SIG-M5 (cell line): Measurements from ENCODE around the gene NRN1.
"Not testable (repeated sequence)": the region's sequence is repeated elsewhere in the genome, so short reads cannot be mapped to it uniquely, and the experiment has no call there.

ENCODE experiments used
- DNase-seq: peaks from one replicate; lab custom pipeline; 2025; lab: John Stamatoyannopoulos, UW

NRN1 gene

GRCh38 chr6:6006428-6007365, at the start of gene NRN1:
Gene NRN1 (minus strand): TSS chr6:6006925. CDS start chr6:6006749, 176 bp downstream.
- DNase-seq = no peak

GRCh38 chr6:6052216-6052615, 45.5 kb upstream of the NRN1 start:
- DNase-seq = no peak

- no peak for DNase-seq
Observed at GRCh38 chr6:6046716-6047115, 40.0 kb upstream of the NRN1 start.

GRCh38 chr6:6039946-6040509, 33.3 kb upstream of the NRN1 start:
- no peak for DNase-seq

GRCh38 chr6:6037179-6037578, 30.5 kb upstream of the NRN1 start:
- DNase-seq = no peak

- no peak for DNase-seq
Observed at GRCh38 chr6:6033858-6034257, 27.1 kb upstream of the NRN1 start.

- DNase-seq = no peak
Observed at GRCh38 chr6:6026513-6027205, 19.9 kb upstream of the NRN1 start.

- DNase-seq = no peak
Observed at GRCh38 chr6:6025736-6026135, 19.0 kb upstream of the NRN1 start.

GRCh38 chr6:6024220-6024619, 17.5 kb upstream of the NRN1 start:
- no peak for DNase-seq

GRCh38 chr6:6022841-6023240, 16.1 kb upstream of the NRN1 start:
- DNase-seq = not testable (repeated sequence)

- DNase-seq = no peak
Observed at GRCh38 chr6:6008648-6009421, 2.1 kb upstream of the NRN1 start.

GRCh38 chr6:6008089-6008647, 1.4 kb upstream of the NRN1 start:
- no peak for DNase-seq

GRCh38 chr6:6007366-6008088, 802 bp upstream of the NRN1 start:
- no peak for DNase-seq

GRCh38 chr6:6006006-6006427, 708 bp downstream of the NRN1 start:
- no peak for DNase-seq

GRCh38 chr6:6005051-6006005, 1.4 kb downstream of the NRN1 start:
- no peak for DNase-seq

GRCh38 chr6:6004390-6004995, 2.2 kb downstream of the NRN1 start:
- no peak for DNase-seq

GRCh38 chr6:6003621-6004366, 2.9 kb downstream of the NRN1 start:
- no peak for DNase-seq

GRCh38 chr6:6002848-6003620, 3.7 kb downstream of the NRN1 start:
- no peak for DNase-seq
